GM23338 (cell line): ENCODE measurements around the gene GNPDA1.

Experiments used
- CREB1 ChIP-seq: fragments of 250-450 bp; sonication (Bioruptor Pico); IDR thresholded peaks from 2 replicates; pipeline ENCODE4 v1.5.0; 2020; ENCODE audit warnings: low read depth, mild to moderate bottlenecking, moderate library complexity
- POLR2AphosphoS5 ChIP-seq: IDR thresholded peaks from 2 replicates; pipeline ENCODE4 v1.6.1; 2016; ENCODE audit warnings: antibody characterized with exemption, low read depth
- REST ChIP-seq: IDR thresholded peaks from one replicate; pipeline ENCODE4 v1.6.1; 2018; ENCODE audit warnings: antibody characterized with exemption; ENCODE audit not compliant: unreplicated experiment
- TF ChIP-seq, protein P1 (sequence below), 2 experiments: fragments of 200-600 bp in 1 of 2; sonication (generic) in 1 of 2; conservative IDR thresholded peaks; 2 replicates each; pipeline versions ENCODE4 v1.5.1 to v1.6.1; 2016 to 2017; ENCODE audit warnings: antibody characterized with exemption in 2 of 2, low read depth in 2 of 2, mild to moderate bottlenecking in 2 of 2, moderate library complexity in 1 of 2

DNA sequence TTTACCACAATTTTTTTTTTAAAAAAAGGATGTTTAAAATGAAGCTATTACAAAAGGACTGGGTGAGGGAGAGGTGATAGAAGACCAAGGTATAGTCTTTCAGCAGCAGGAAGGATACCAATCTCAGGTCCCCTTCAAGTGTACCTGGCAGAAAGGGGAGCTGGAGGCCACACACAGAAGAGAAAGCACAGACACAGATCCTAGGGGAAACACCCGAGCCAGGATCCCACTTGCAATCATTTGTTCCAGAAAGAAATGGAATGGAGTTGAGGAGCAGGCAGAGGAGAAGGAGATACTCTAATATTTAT lies 5.6 kb downstream of the GNPDA1 start:
- TF ChIP-seq, protein P1, sequence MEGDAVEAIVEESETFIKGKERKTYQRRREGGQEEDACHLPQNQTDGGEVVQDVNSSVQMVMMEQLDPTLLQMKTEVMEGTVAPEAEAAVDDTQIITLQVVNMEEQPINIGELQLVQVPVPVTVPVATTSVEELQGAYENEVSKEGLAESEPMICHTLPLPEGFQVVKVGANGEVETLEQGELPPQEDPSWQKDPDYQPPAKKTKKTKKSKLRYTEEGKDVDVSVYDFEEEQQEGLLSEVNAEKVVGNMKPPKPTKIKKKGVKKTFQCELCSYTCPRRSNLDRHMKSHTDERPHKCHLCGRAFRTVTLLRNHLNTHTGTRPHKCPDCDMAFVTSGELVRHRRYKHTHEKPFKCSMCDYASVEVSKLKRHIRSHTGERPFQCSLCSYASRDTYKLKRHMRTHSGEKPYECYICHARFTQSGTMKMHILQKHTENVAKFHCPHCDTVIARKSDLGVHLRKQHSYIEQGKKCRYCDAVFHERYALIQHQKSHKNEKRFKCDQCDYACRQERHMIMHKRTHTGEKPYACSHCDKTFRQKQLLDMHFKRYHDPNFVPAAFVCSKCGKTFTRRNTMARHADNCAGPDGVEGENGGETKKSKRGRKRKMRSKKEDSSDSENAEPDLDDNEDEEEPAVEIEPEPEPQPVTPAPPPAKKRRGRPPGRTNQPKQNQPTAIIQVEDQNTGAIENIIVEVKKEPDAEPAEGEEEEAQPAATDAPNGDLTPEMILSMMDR (conservative IDR thresholded peaks at IDR 0.05; ENCODE audit: low read depth in 2 of 2) = no peak
- TF ChIP-seq CREB1 (CRISPR knock-in tag) = no peak
- TF ChIP-seq POLR2AphosphoS5 = no peak
- TF ChIP-seq REST = no peak
